Activated T-cell treated with anti-CD3 and anti-CD28 coated beads, Interleukin-2, amount 50 U/mL, for 4 hours (primary cell): ENCODE results near the gene MORN3. TPM values are rescaled to one million over a fixed set of nuclear protein-coding genes. Genes with fewer than 3 reads are reported as not detected.
A peak's percentile ranks its signal among the peaks of the same experiment; 100 is the strongest.
"Not testable (repeated sequence)": the region's sequence is repeated elsewhere in the genome, so short reads cannot be mapped to it uniquely, and the experiment has no call there.

Experiments
- ATAC-seq, 2 donors: fragments of 200-7000 bp; cut with Tn5 transposase; one replicate each; pipeline ENCODE4 v1.10.0; 2021
- DNase-seq: peaks from one replicate; pipeline ENCODE4 v3.0.0-alpha.2; 2020
- H3K27me3 Mint-ChIP-seq: one replicate; pipeline ENCODE4 v1.8.0; 2021; ENCODE audit warnings: low read depth, mixed read lengths
- H3K36me3 Mint-ChIP-seq: one replicate; pipeline ENCODE4 v1.8.0; 2022; ENCODE audit warnings: mixed read lengths; ENCODE audit not compliant: insufficient read depth
- H3K4me1 Mint-ChIP-seq: one replicate; pipeline ENCODE4 v1.8.0; 2021; ENCODE audit warnings: low read depth, mixed read lengths
- H3K4me3 Mint-ChIP-seq: one replicate; pipeline ENCODE4 v1.8.0; 2021; ENCODE audit warnings: mild to moderate bottlenecking, moderate library complexity, mixed read lengths
- H3K9me3 Mint-ChIP-seq: one replicate; pipeline ENCODE4 v1.8.0; 2021; ENCODE audit warnings: mixed read lengths
- total RNA-seq, 3 donors: library from RNA; stranded (reverse); gene quantifications; one replicate each; pipeline ENCODE4 v1.2.1, GENCODE V29; 2021

MORN3 gene
- total RNA-seq = 1 to 10 TPM in 2 of 3 donors, under 1 TPM in 1; 0.60 to 1.2 (median 1.2) TPM

DNA sequence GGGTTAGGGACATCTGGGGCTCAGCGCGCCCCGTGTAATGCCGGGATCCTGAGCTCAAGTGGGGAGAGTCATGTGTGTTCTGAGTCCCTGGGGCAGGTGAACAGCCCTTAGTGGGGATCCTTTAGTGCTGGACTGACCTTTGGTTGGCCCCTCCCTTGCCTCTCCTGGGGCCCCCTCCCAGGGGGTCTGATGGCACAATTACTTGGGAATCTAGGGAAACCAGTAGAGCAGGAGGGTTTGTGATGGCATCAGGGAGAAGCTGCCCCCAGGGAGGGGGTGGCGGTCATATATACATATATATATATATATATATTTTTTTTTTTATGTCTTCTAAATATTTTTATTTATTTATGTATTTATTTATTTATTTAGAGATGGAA lies at the start of gene MORN3:
Gene MORN3 (minus strand): TSS at position 134 of the 380 bp plus-strand sequence. CDS start 171 bp downstream, outside the sequence.
- DNase-seq (no peak), ATAC-seq (no peak)
- no peaks in the 10 kb centered on the region for H3K36me3 Mint-ChIP-seq
- H3K9me3 Mint-ChIP-seq = no peaks in the 10 kb centered on the region
- H3K4me1 Mint-ChIP-seq = peaks cover 53% of the 10 kb centered on the region
- no peak within 1 kb of the TSS for H3K4me3 Mint-ChIP-seq
- no peaks in the 10 kb centered on the region for H3K27me3 Mint-ChIP-seq

- DNase-seq = no peak
- H3K4me1 Mint-ChIP-seq = peaks cover 4% of the 10 kb centered on the region
- no peaks in the 10 kb centered on the region for H3K27me3 Mint-ChIP-seq
- H3K9me3 Mint-ChIP-seq = no peaks in the 10 kb centered on the region
- no peaks in the 10 kb centered on the region for H3K36me3 Mint-ChIP-seq
- no peak for ATAC-seq
- no peak overlapping the region for H3K4me3 Mint-ChIP-seq
Observed at GRCh38 chr12:121718653-121719239, 49.3 kb upstream of the MORN3 start.

DNA sequence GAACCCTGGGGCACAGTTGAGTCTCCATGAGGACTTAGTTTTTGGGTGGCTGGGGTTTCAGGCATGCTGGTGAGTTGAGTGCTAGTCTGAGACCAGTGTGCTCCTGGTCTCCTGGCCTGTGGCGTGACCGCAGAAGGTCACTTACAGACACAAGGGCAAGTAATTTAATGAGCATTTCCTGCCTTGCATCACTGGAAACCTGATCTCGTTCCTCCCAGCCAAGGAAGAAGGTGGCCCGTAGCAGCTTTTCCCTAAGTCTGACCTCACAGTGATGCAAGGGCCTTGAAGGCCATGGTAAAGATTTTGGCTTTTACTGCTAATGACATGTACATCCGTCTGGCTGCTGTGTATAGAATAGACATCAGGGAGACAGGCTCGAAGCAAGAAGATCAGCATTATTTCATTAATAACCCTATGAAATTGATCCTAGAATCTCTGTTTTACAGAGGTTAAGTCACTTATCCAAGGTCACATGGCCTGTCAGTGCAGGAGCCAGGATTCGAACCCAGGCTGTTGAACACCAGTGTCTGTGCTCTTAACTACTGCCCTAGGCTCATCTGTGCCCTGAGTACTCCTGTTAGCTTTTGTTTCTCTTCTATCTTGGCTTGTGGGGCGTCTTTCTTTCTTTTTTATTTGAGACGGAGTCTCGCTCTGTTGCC lies 47.7 kb upstream of the MORN3 start:
- Mint-ChIP-seq H3K4me3 (no peak overlapping the region), H3K36me3 (no peaks in the 10 kb centered on the region), H3K4me1 (peaks cover 10% of the 10 kb centered on the region), H3K9me3 (no peaks in the 10 kb centered on the region), H3K27me3 (no peaks in the 10 kb centered on the region)
- no peak for DNase-seq
- no peak for ATAC-seq

- H3K9me3 Mint-ChIP-seq = no peaks in the 10 kb centered on the region
- no peaks in the 10 kb centered on the region for H3K27me3 Mint-ChIP-seq
- no peaks in the 10 kb centered on the region for H3K36me3 Mint-ChIP-seq
- no peak for ATAC-seq
- H3K4me3 Mint-ChIP-seq = no peak overlapping the region
- peaks cover 16% of the 10 kb centered on the region for H3K4me1 Mint-ChIP-seq
- no peak for DNase-seq
Observed at GRCh38 chr12:121715862-121716435, 46.5 kb upstream of the MORN3 start.

DNA sequence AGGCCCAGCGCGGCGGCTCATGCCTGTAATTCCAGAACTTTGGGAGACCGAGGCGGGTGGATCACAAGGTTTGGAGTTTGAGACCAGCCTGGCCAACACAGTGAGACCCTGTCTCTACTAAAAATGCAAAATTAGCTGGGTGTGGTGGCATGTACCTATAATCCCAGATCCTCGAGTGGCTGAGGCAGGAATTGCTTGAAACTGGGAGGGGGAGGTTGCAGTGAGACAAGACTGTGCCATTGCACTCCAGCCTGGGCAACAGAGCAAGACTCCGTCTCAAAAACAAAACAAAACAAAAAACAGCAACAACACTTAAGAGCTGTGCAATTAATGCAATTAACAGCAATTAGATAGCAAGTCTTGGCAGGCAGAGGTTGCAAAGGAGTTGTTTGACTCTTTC lies 45.6 kb upstream of the MORN3 start:
- not testable (repeated sequence) for H3K4me3 Mint-ChIP-seq, H3K36me3 Mint-ChIP-seq, ATAC-seq, H3K9me3 Mint-ChIP-seq, H3K27me3 Mint-ChIP-seq, DNase-seq
- H3K4me1 Mint-ChIP-seq = peaks cover 19% of the 10 kb centered on the region

DNA sequence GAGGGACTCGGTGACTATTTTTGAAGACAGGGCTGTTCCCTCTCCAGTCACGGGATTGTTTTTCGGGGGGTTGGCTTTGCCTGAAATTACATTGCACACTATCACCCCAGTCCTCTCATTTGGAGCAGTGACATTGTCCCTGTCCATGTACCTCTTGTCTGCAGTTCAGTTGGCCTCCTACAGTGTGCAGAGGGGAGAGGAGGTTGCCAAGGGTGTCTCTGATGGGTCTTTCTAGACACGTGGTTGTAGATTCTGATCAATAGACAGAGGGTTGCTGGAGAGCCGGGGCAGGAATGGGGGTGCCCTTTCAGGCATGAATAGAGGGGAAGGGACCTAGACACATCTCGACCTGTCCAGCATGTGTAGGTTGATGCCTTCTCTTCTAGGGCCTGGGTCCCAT lies 44.3 kb upstream of the MORN3 start:
- Mint-ChIP-seq H3K9me3 (no peaks in the 10 kb centered on the region), H3K27me3 (no peaks in the 10 kb centered on the region), H3K36me3 (no peaks in the 10 kb centered on the region), H3K4me3 (peak overlapping the region; percentile 95), H3K4me1 (peaks cover 19% of the 10 kb centered on the region)
- ATAC-seq (no peak), DNase-seq (no peak)

DNA sequence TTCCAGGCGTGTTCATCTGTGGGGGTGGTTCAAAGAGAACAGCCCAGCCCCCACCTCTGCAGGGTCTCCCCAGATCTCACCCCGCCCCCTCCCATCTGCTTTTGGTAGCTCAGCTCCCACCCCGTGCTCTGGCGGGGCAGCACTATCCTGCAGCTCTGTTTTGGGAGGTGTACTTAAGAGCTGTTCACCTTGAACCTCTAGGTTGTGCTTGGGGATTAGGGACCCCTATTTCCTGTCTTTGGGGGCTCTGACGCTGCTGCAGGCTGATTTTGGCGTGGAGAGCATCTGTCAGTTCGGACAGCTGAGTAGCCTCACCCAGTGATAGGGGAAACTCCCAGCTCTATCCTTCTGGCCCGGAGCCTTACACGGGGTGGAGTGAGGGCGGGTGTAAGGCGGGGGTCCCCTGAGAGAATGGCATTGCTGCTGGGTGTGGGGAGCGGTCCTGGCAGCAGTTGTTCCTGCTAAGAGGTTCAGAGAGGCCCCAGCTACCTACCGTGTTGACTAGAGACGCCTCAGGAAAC lies 43.9 kb upstream of the MORN3 start:
- H3K9me3 Mint-ChIP-seq = no peaks in the 10 kb centered on the region
- no peaks in the 10 kb centered on the region for H3K36me3 Mint-ChIP-seq
- H3K4me3 Mint-ChIP-seq = peak overlapping the region; percentile 95
- ATAC-seq = peak in 1 of 2 donors; percentile 7
- H3K27me3 Mint-ChIP-seq = no peaks in the 10 kb centered on the region
- no peak for DNase-seq
- H3K4me1 Mint-ChIP-seq = peaks cover 19% of the 10 kb centered on the region

DNA sequence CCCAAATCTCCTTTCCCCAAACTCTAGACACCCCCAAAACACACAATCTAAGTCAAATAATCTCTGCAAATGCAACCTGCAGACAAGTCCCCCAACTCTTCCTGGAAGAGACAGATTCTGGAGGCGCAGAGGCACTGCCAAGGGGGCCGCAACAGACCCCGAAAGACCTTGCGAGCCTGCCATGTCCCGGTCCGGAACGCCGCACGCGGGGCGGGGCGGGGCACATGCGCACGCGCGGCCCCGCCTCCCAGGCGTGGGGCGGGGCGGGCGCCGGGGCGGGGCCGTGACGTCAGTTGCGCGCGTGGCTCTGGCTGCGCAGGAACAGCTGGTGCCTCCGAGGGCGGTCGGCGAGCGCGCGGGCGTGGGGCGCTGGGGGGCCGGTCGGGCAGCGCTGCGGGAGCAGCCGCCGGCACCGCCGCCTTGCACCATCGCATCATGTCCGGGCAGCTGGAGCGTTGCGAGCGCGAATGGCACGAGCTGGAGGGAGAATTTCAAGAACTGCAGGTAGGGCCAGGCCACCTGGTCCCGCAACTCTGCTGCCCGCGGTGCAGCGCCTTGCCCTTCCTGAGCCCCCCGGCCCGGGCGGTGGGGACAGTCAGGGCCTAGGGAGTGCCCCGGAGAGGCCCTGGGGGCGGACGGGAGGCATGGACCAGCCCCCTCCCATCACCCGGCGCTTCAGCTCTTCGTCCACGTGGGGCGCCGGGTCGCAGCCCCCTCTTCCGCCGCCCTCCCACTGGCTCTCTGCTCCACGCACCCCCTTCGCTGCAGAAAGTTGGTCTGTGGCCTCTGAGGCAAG lies 43.2 kb upstream of the MORN3 start, which contains the start of gene TMEM120B:
Gene TMEM120B (plus strand): TSS at position 292 of the 796 bp plus-strand sequence. CDS start 144 bp downstream, at position 436.
- ATAC-seq (peak; percentile 91 to 92), DNase-seq (peak; percentile 82)
- Mint-ChIP-seq H3K9me3 (no peaks in the 10 kb centered on the region), H3K4me3 (peak within 1 kb of the TSS; percentile 95), H3K36me3 (no peaks in the 10 kb centered on the region), H3K4me1 (peaks cover 19% of the 10 kb centered on the region), H3K27me3 (no peaks in the 10 kb centered on the region)

DNA sequence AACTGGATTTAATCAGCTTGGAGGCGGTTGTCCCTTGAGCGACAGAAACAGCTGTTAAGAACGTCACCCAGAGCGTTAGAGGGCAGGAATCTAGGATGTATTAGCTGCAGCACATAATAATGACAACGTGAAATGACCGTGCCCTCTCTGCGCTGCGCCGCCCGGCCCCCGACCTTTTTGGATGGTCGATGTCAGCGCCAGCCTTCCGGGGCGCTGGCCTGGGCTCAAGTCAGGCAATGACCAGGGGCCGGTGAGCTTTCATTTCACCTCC lies 42.7 kb upstream of the MORN3 start:
- no peaks in the 10 kb centered on the region for H3K36me3 Mint-ChIP-seq
- DNase-seq (no peak), ATAC-seq (peak; percentile 32 to 33)
- no peaks in the 10 kb centered on the region for H3K27me3 Mint-ChIP-seq
- H3K4me1 Mint-ChIP-seq = peaks cover 19% of the 10 kb centered on the region
- no peaks in the 10 kb centered on the region for H3K9me3 Mint-ChIP-seq
- peak overlapping the region; percentile 95 for H3K4me3 Mint-ChIP-seq

DNA sequence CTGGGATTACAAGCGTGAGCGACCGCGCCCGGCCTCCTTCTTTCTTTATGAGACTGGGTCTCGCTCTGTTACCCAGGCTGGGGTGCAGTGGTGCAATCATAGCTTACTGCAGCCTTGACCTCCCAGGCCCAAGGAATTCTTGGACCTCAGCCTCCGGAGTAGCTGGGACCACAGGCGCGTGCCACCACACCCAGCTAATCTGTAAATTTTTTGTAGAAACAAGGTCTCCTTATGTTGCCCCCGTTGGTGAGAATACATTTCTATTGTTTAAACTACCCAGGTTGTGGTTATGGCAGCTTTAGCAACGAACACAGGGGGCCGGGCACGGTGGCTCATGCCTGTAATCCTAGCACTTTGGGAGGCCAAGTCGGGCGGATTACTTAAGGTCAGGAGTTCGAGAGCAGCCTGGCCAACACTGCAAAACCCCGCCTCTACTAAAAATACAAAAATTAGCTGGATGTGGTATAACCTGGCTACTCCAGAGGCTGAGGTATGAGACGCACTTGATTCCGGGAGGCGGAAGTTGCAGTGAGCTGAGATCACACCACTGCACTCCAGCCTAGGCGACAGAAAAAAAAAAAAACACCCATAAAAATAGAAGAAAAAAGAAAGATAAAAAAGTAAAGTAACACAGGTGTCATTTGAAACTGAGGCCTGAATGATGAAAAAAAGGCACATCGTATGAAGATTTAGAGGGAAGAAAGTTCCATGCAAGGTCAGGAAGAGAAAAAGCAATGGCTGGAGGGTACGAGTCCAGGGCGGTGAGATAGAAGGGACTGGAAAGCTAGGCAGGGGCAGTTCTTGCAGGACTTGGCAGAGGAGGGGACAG lies 42.1 kb upstream of the MORN3 start:
- ATAC-seq (no peak), DNase-seq (no peak)
- Mint-ChIP-seq H3K9me3 (no peaks in the 10 kb centered on the region), H3K27me3 (no peaks in the 10 kb centered on the region), H3K4me1 (peaks cover 19% of the 10 kb centered on the region), H3K36me3 (no peaks in the 10 kb centered on the region), H3K4me3 (peak overlapping the region; percentile 95)

DNA sequence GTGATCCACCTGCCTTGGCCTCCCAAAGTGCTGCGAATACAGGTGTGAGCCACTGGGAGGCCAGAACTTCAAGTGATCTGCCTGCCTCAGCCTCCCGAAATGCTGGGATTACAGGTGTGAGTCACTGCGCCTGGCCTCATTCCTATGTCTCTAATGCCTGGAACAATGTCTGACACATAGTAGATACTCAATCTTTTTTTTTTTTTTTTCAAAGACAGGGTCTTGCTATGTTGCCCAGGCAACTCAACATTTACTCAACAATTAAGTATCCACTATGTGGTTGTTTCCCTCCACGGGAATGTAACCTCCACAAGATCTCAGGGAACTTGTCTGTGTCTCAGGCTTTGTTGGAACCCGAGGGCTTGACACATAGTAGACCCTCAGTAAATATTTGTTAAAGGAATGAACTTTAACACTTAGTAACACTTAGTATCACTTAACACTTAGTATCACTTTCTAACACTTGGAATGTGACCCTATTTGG lies 40.1 kb upstream of the MORN3 start:
- no peaks in the 10 kb centered on the region for H3K9me3 Mint-ChIP-seq
- H3K36me3 Mint-ChIP-seq = no peaks in the 10 kb centered on the region
- H3K4me1 Mint-ChIP-seq = peaks cover 15% of the 10 kb centered on the region
- ATAC-seq (no peak), DNase-seq (no peak)
- no peak overlapping the region for H3K4me3 Mint-ChIP-seq
- no peaks in the 10 kb centered on the region for H3K27me3 Mint-ChIP-seq

DNA sequence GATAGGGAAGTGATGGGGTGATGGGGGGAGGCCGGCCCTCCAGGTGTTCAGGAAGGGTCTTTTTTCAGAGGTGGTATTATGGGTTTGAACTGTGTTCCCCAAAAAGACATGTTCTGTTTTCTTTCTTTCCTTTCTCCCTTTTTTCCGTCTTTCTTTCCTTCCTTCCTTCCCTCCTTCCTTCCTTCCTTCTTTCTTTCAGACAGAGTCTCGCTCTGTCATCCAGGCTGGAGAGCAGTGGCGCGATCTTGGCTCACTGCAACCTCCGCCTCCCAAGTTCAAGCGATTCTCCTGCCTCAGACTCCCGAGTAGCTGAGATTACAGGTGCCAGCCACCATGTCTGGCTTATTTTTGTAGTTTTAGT lies 39.6 kb upstream of the MORN3 start:
- not testable (repeated sequence) for H3K9me3 Mint-ChIP-seq, H3K27me3 Mint-ChIP-seq, DNase-seq, H3K36me3 Mint-ChIP-seq, H3K4me3 Mint-ChIP-seq, ATAC-seq
- peaks cover 15% of the 10 kb centered on the region for H3K4me1 Mint-ChIP-seq

- no peaks in the 10 kb centered on the region for H3K27me3 Mint-ChIP-seq
- peaks cover 12% of the 10 kb centered on the region for H3K4me1 Mint-ChIP-seq
- no peaks in the 10 kb centered on the region for H3K9me3 Mint-ChIP-seq
- H3K36me3 Mint-ChIP-seq = no peaks in the 10 kb centered on the region
- no peak overlapping the region for H3K4me3 Mint-ChIP-seq
- DNase-seq = no peak
- ATAC-seq = no peak
Observed at GRCh38 chr12:121708313-121709063, 39.0 kb upstream of the MORN3 start.
